ENCODE data around the gene LHFPL6. TPM values are rescaled to one million over a fixed set of nuclear protein-coding genes. Genes with fewer than 3 reads are reported as not detected.

The LHFPL6 gene
- total and polyA plus RNA-seq, 9 of the 15 experiments (the other 6 are each of a cell fraction or from before 2014, with no cell fraction given): 0.18 TPM; not detected in 8

- POLR2A ChIA-PET: no interaction called here
- Histone ChIP-seq H2AFZ (ENCODE audit: low read depth, low read length) (no peak overlapping the region), H3K36me3 (ENCODE audit: control insufficient read depth, insufficient read depth, low read length) (no peaks in the 10 kb centered on the region), H3K79me2 (ENCODE audit: control insufficient read depth, insufficient read depth, low read length) (no peaks in the 10 kb centered on the region), H3K4me3 (no peak overlapping the region), H3K9me1 (ENCODE audit: control insufficient read depth, insufficient read depth, low read length) (no peaks in the 10 kb centered on the region), H3K27me3 (ENCODE audit: control insufficient read depth in 2 of 2, insufficient read depth in 2 of 2, low read length in 2 of 2) (no peaks in the 10 kb centered on the region), H4K20me1 (replicated peaks; ENCODE audit: control insufficient read depth, insufficient read depth, low read length) (no peaks in the 10 kb centered on the region), H3K4me2 (ENCODE audit: insufficient read depth, low read length) (no peak overlapping the region), H3K4me1 (replicated peaks in 1 of 2; ENCODE audit: control insufficient read depth in 2 of 2, insufficient read depth in 2 of 2, low read length in 2 of 2) (no peaks in the 10 kb centered on the region), H3K27ac (ENCODE audit: extremely low read depth, low read depth, low read length) (no peak overlapping the region), H3K9ac (ENCODE audit: insufficient read depth in 1 of 2, low read depth in 2 of 2, low read length in 2 of 2) (no peak overlapping the region), H3K9me3 (replicated peaks; ENCODE audit: control insufficient read depth, insufficient read depth, low read depth, low read length) (no peaks in the 10 kb centered on the region)
- no peak for DNase-seq (ENCODE audit: extremely low read depth in 1 of 4, low spot score in 3 of 4)
- in situ Hi-C loops (cut with MboI) (no loop called here), intact Hi-C loops (cut with micrococcal nuclease) (no loop called here)
- no TSS peak for BruUV-seq (replicated peaks)
- no peak for FAIRE-seq
- CTCF ChIA-PET (ENCODE audit: low intra/inter-chr PET ratio): no interaction called here
- ATAC-seq: no peak
- WGBS (ENCODE audit: insufficient coverage, low coverage, missing lambda C conversion rate): 0% methylated on average over 1 of the region's 1 CpG
- TF ChIP-seq POU5F1 (IDR thresholded peaks at IDR 0.05; ENCODE audit: borderline replicate concordance, low read depth, low read length, partially characterized antibody): no peak
- no peak for TF ChIP-seq TEAD4 (IDR thresholded peaks at IDR 0.05; ENCODE audit: low read length)
- no peak for TF ChIP-seq TEAD4 (CRISPR knock-in tag; IDR thresholded peaks at IDR 0.05; ENCODE audit: borderline replicate concordance)
- TF ChIP-seq NCOA4 (IDR thresholded peaks at IDR 0.05; ENCODE audit: partially characterized antibody): no peak
- TF ChIP-seq SIN3B (IDR thresholded peaks at IDR 0.05; ENCODE audit: low read depth): no peak
- TF ChIP-seq ZNF407 (IDR thresholded peaks at IDR 0.05; ENCODE audit: low read depth): no peak
- TF ChIP-seq FOXM1 (IDR thresholded peaks at IDR 0.05; ENCODE audit: low read depth): no peak
- TF ChIP-seq FOXM1 (CRISPR knock-in tag; IDR thresholded peaks at IDR 0.05; ENCODE audit: low read depth): no peak
- no peak for TF ChIP-seq ETV1 (tag; conservative IDR thresholded peaks at IDR 0.05; ENCODE audit: low read depth)
- TF ChIP-seq POLR3A (IDR thresholded peaks at IDR 0.05; ENCODE audit: borderline replicate concordance, extremely low read depth, insufficient read depth, insufficient read length): no peak
- TF ChIP-seq, protein P1, sequence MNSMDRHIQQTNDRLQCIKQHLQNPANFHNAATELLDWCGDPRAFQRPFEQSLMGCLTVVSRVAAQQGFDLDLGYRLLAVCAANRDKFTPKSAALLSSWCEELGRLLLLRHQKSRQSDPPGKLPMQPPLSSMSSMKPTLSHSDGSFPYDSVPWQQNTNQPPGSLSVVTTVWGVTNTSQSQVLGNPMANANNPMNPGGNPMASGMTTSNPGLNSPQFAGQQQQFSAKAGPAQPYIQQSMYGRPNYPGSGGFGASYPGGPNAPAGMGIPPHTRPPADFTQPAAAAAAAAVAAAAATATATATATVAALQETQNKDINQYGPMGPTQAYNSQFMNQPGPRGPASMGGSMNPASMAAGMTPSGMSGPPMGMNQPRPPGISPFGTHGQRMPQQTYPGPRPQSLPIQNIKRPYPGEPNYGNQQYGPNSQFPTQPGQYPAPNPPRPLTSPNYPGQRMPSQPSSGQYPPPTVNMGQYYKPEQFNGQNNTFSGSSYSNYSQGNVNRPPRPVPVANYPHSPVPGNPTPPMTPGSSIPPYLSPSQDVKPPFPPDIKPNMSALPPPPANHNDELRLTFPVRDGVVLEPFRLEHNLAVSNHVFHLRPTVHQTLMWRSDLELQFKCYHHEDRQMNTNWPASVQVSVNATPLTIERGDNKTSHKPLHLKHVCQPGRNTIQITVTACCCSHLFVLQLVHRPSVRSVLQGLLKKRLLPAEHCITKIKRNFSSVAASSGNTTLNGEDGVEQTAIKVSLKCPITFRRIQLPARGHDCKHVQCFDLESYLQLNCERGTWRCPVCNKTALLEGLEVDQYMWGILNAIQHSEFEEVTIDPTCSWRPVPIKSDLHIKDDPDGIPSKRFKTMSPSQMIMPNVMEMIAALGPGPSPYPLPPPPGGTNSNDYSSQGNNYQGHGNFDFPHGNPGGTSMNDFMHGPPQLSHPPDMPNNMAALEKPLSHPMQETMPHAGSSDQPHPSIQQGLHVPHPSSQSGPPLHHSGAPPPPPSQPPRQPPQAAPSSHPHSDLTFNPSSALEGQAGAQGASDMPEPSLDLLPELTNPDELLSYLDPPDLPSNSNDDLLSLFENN (IDR thresholded peaks at IDR 0.05; ENCODE audit: low read depth in 2 of 2, low read length in 2 of 2): no peak
- TF ChIP-seq ETV5 (CRISPR knock-in tag; IDR thresholded peaks at IDR 0.05; ENCODE audit: low read depth): no peak
Observed at GRCh38 chr13:39510316-39510695, 92.7 kb downstream of the LHFPL6 start.
